Measurements from ENCODE around the gene CRABP2.
A peak's percentile ranks its signal among the peaks of the same experiment; 100 is the strongest.

CRABP2 gene

GRCh38 chr1:156750711-156751450 is 45.5 kb upstream of the CRABP2 start:
- H3K4me1 Mint-ChIP-seq = peaks cover 54% of the 10 kb centered on the region
- DNase-seq = peak; percentile 61
- TF ChIP-seq CTCF (IDR thresholded peaks at IDR 0.05) = no peak
- H3K27ac Mint-ChIP-seq = peak overlapping the region; percentile 98
- H3K9me3 Mint-ChIP-seq = no peaks in the 10 kb centered on the region
- H3K4me3 Mint-ChIP-seq = peak overlapping the region; percentile 96
- no peaks in the 10 kb centered on the region for H3K27me3 Mint-ChIP-seq (ENCODE audit: low read depth, poor library complexity)
- peaks cover 3% of the 10 kb centered on the region for H3K36me3 Mint-ChIP-seq (ENCODE audit: low read depth)

GRCh38 chr1:156750191-156750672 is 44.8 kb upstream of the CRABP2 start:
- Mint-ChIP-seq H3K36me3 (ENCODE audit: low read depth) (peaks cover 6% of the 10 kb centered on the region), H3K27me3 (ENCODE audit: low read depth, poor library complexity) (no peaks in the 10 kb centered on the region), H3K9me3 (no peaks in the 10 kb centered on the region), H3K4me3 (peak overlapping the region; percentile 96), H3K27ac (peak overlapping the region; percentile 98), H3K4me1 (peaks cover 61% of the 10 kb centered on the region)
- DNase-seq = no peak
- no peak for TF ChIP-seq CTCF (IDR thresholded peaks at IDR 0.05)

GRCh38 chr1:156749419-156750118 is 44.2 kb upstream of the CRABP2 start:
- TF ChIP-seq CTCF (IDR thresholded peaks at IDR 0.05) = no peak
- H3K4me1 Mint-ChIP-seq = peaks cover 64% of the 10 kb centered on the region
- no peak for DNase-seq
- peak overlapping the region; percentile 98 for H3K27ac Mint-ChIP-seq
- no peaks in the 10 kb centered on the region for H3K27me3 Mint-ChIP-seq (ENCODE audit: low read depth, poor library complexity)
- peaks cover 6% of the 10 kb centered on the region for H3K36me3 Mint-ChIP-seq (ENCODE audit: low read depth)
- H3K9me3 Mint-ChIP-seq = no peaks in the 10 kb centered on the region
- H3K4me3 Mint-ChIP-seq = peak overlapping the region; percentile 96

- TF ChIP-seq CTCF (IDR thresholded peaks at IDR 0.05) = no peak
- H3K4me1 Mint-ChIP-seq = peaks cover 64% of the 10 kb centered on the region
- H3K9me3 Mint-ChIP-seq = no peaks in the 10 kb centered on the region
- no peaks in the 10 kb centered on the region for H3K27me3 Mint-ChIP-seq (ENCODE audit: low read depth, poor library complexity)
- H3K36me3 Mint-ChIP-seq (ENCODE audit: low read depth) = peaks cover 11% of the 10 kb centered on the region
- DNase-seq = no peak
- H3K4me3 Mint-ChIP-seq = peak overlapping the region; percentile 96
- peak overlapping the region; percentile 98 for H3K27ac Mint-ChIP-seq
Observed at GRCh38 chr1:156748670-156749418, 43.5 kb upstream of the CRABP2 start.

- Mint-ChIP-seq H3K27me3 (ENCODE audit: low read depth, poor library complexity) (no peaks in the 10 kb centered on the region), H3K4me1 (peaks cover 65% of the 10 kb centered on the region), H3K36me3 (ENCODE audit: low read depth) (peaks cover 16% of the 10 kb centered on the region), H3K9me3 (no peaks in the 10 kb centered on the region), H3K27ac (peak overlapping the region; percentile 98), H3K4me3 (peak overlapping the region; percentile 96)
- no peak for TF ChIP-seq CTCF (IDR thresholded peaks at IDR 0.05)
- DNase-seq = no peak
Observed at GRCh38 chr1:156747742-156748669, 42.6 kb upstream of the CRABP2 start.
